HG03457 (cell line): Measurements from ENCODE around the gene MT1F.
"Not testable (repeated sequence)": the region's sequence is repeated elsewhere in the genome, so short reads cannot be mapped to it uniquely, and the experiment has no call there.

Experiments
- ATAC-seq: cut with Tn5 transposase; IDR thresholded peaks from one replicate; pipeline ENCODE4 v1.9.1; 2021; ENCODE audit warnings: moderate number of reproducible peaks; ENCODE audit not compliant: unreplicated experiment

MT1F gene

DNA sequence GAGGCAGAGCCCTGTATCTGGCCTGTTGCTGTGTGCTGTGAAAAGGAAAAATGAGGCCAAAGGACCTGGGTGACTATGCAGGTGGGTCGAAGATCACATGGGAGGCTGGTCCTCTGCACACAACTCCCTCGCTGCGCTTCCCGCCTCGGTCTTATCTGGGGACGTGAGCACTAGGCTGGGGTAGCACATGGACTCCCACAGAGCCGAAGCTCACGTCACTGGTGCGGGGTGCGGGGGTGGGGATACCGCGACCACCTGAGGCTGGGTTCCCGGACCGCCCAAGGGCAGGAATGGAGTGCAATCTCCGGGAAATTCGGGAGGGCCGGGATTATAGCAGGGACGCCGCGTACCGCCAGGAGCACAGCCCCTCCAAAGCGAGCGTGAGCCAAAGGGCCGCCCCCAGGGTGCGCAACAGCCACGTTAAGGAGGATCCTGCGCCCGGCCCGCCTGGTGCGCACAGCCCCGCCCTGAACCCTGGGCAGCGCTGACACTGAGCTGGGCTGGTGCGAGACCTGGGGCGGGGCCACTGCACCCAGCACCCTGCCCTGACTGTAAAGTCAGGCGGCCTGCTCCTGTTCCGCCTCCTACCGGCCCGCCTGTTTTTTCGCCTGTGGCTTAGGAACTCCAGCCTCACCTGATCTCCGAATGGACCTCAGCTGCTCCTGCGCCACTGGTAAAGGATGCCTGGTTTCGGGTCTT, 14.5 kb upstream of the MT1F start:
- ATAC-seq: peak; percentile 66

DNA sequence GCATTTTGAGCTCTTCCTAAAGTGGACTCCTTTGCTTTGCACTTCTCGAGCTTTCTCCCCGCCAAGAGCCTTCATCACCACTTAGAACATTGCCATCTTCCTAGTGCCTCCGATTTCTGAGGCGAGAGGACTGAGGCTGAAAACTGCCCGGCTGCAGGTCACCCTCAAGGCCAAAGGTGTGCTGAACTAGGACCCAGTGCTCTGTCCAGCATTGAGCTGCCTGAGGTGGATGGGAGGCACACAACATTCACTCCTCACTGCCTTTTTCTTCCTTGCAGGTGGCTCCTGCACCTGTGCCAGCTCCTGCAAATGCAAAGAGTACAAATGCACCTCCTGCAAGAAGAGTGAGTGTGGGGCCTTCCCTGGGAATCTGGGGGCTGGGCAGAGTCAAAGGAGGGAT, 13.9 kb upstream of the MT1F start:
- no peak for ATAC-seq

DNA sequence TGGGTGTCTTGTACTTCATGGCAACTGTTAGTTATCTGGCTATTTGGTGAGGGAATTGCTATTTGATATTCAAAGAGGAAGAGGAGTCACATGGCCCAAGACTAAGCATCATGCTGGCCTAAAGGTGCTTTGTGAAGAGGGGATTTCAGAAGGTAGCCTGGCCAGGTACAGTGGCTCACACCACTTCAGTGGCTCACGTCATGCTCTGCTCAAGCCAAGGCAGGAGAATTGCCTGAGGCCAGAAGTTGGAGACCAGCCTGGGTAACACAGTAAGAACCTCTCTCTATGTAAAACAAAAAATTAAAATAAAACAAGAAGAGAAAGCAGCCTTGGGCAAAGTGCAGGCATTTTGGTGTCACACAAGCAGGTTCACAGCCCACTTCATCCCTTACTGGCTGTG, 12.4 kb upstream of the MT1F start:
- no peak for ATAC-seq

DNA sequence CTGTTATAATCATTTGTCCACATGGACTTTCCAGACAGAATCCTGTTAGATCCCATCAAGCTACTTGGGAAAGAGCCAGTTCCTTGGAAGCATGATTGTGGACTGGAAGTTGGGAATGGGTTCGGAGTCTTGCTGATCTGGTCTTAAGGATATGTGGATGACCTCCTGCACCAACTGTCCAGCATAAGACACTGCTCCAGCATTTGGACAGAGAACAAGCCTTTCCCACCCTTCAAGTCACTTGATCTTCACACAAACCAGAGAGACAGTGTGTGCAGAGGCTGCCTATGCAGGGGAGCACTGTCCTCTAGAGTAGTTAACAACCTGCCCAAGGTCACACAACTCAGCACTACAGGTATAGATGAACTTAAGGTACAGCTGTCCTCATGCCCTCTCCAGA, 11.9 kb upstream of the MT1F start:
- ATAC-seq: no peak

DNA sequence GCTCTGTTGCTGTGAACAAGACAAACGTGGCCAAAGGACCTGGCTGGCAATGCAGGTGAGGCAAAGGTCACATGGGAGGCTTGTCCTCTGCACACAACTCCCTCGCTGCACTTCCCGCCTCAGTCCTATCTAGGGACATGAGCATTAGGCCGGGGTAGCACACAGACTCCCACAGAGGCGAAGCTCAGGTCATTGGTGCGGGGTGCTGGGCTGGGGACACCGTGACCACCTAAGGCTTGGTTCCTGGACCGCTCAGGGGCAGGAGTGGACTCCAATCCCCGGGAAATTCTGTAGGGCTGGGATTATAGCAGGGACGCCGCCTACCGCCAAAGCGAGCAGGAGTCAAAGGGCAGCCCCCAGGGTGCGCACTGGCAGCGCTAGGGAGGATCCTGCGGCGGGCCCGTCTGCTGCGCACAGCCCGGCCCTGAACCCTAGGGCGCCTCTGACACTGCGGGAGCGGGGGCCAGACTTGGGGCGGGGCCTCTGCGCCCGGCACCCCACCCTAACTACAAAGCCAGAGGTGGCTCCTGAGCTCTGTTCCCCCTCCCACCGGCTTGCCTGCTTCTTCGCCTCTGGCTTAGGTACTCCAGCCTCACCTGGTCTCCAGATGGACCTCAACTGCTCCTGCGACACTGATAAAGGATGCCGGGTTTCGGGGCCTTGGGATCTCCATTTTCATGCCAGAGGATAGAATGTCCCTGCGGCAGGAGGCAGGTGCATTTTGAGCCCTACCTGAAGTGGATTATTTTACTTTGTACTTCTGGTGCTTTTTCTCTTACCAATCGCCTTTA, 9.9 kb upstream of the MT1F start:
- ATAC-seq: no peak

DNA sequence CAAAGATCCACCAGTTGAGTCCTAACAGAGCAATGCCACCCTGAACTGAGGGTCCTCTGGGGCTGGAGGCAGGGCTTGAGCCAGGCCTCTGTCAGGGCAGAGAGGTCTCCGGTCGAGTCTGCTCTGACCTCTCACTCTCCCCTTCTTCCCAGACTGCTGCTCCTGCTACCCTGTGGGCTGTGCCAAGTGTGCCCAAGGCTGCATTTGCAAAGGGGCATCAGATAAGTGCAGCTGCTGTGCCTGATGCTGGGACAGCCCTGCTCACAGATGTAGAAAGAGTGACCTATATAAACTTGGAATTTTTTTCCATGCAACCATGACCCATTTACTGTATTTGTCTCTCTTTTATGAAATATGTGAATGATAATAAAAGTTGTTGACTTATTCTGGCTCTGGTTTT, 8.5 kb upstream of the MT1F start:
- ATAC-seq: no peak

DNA sequence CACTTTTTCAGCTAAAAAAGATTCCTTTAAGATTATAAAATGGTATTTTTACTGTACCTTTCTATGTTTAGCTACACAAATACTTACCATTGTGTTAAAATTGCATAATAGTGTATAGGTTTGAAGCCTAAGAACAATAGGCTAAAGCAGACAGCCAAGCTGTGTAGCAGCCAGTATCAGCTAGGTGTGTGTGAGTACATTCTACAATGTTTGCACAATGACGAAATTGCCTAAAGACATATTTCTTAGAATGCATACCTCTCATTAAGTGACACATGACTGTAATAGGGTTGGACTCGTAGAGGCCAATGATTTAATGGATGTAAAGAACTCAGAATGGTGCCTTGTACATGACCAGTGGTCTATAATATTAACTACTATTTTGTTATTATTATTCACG, 7.9 kb upstream of the MT1F start:
- no peak for ATAC-seq

DNA sequence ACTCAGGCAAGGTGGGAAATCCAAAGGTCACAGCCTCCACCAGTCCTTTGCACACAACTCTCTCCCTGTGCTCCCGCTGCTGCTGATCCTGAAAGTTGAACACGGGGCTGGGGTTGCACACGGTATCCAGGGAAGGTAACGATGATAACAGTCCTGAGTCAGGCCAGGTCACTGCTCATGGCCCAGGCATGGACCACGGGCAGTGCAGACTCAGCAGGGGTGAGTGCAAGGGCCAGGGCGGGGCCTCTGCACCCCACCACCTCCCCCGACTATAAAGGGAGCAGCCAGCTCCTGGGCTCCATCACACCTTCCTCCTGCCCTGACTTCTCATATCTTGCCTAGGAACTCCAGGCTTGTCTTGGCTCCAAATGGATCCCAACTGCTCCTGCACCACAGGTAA, 6.2 kb upstream of the MT1F start, which contains the start of gene MT1B:
Gene MT1B (plus strand): TSS at position 301 of the 400 bp plus-strand sequence. CDS start 68 bp downstream, at position 369.
- no peak for ATAC-seq

DNA sequence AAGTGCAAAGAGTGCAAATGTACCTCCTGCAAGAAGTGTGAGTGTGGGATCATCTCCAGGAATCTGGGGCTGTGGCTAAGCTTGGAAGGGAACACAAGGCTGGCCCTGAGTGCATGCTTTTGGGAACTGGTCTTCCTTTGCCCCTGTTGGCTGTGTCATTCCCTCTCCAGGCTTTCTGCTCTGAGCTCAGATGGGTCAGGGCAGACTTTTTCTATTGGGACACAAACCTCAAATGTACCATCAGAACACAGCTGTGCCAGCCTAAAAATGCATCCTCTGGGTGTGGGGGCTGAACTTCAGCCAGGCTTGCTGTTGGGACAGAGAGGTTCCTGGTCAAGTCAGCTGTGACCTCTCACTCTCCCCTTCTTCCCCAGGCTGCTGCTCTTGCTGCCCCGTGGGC, 5.2 kb upstream of the MT1F start:
- no peak for ATAC-seq

DNA sequence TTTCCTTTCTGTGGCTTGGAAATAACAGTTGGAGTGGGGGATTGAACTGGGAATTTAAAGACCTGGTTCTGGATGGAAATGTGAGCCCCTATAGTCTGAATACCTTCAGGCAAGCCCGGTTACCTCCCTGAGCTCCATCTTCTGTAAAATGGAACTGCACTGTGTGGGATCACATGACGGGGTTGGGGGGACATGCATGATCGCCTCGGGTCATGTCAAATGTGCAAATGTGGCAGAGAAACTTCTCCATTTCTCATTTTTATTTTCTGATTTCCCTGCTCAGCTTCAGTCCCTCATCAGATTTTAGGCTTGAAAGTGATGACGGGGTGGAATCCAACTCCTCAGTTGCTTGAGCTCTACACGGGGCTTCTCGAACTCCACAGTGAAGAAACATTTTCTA, 4.5 kb upstream of the MT1F start:
- ATAC-seq: no peak

DNA sequence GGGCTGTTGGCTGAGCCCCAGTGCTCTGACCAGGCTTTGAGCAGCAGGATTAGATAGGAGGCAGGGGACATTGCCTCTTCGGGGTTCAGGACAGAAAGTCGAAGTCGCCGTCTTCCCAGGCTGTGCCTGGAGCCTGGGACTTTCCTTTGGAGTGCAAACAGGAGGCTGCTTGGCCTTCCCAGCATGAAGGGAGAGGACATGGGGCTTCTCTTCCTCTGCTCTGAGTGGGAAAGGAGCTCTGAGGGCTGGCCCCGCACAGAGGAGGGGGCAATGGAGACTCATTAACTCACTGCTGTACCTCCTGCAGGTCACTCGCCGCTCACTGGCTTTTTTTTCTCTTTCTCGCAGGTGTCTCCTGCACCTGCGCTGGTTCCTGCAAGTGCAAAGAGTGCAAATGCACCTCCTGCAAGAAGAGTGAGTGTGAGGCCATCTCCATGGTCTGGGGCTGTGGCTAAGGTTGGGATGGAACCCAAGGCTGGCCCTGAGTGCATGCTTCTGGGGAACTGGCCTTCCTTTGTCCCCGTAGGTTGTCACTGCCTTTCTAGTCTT, 642 bp downstream of the MT1F start:
- no peak for ATAC-seq

DNA sequence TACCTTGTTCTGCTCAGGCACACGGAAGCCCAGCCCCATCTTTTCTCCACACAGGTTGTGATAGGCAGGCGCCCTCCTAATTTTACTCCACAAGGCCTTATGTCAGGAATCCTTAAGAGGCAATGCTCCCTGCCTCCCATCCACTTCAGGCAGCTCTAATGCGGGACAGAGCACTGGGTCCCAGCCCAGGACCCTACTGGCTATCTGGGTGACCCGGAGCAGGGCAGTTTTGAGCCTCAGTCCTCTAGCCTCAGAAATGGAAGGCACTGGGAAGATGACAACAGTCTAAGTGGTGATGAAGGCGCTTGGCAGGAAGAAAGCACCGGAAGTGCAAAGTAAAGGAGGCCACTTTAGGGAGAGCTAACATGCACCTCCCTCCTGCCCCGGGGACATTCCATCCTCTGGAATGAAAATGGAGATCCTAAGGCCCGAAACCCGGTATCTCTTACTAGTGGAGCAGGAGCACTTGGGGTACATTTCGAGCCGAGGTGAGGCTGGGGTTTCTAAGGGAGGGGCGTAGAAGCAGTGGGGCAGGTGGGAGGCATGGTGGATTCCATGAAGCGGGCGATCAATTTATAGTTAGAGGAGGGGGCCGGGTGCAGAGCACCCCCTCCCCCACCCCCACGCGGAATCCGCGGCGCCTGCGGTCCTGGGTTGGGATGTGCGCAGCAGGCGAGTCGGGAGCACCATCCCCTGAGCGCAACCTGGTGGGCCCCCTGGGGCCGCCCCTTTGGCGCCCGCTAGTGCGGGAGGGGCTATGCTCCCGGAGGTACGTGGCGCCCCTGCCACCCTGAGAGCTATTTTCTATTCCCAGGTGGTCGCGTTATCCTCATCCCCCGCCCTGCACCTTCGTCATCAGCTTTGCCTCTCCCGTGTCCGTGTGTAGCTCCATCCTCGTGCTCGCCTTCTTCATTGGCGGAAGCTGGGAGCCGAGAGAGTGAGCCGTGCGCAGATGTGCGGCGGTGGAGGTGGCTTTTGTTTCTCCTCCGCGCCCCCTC, 4.9 kb downstream of the MT1F start:
- no peak for ATAC-seq

DNA sequence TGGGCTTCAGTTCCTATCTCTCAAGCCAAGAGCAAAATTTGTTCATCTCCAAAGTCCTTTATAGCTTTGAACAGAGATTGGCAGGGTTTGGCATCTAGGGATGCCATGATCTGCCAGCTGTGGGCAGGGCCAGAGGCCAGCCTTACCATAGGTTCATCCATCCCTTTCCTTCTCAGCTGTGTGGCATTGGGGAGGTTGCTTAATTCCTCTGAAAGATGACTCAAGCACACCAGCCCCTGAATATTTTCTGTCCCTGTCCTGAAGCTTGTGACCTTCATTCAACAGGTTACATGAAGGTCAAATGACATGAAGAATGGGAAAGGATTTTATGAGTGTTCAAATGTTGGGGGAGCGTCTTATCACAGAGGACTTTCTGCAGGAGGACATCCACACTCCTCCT, 6.7 kb downstream of the MT1F start:
- ATAC-seq: no peak

DNA sequence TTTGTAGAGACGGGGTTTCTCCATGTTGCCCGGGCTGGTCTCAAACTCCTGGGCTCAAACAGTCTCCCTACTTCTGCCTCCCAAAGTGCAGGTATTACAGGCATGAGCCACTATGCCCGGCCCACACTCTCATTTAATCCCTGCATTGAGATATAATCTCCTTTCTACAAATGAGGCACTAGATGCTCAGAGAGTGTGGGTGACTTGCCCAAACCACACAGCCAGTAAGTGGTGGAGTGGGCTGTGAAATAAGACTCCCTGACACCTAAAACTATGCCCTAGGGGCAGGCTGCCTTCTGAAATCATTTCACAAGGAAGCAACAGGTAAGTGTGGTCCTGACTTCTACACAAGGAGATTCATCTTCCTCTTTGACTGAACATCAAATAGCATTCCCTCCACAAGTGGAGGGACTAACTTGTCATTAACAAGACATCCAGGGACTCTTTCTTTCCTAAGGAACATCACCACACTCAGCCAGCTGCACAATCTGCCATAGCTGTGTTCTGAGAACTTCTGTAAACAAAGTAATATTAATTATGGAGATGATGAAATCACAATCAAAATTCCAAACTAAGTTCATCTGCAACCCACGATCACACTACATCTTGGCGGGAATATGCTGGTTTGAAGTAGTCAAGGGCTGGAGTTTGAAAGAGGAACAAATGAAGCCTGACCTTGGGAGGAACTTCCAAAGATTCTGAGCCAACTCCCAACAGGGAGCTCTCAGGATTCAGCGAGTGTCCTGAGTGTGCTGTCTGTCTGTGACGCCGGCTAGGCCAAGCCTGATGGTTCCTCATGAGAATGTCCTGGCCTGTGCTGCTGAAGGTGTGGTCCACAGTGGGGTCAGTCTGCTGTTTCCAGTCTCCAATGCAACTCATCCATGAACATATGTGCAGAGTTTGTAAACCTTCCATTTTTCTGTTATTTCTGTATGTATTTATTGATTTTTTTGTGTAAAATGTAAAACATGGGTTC, 7.8 kb downstream of the MT1F start:
- ATAC-seq: not testable (repeated sequence)

DNA sequence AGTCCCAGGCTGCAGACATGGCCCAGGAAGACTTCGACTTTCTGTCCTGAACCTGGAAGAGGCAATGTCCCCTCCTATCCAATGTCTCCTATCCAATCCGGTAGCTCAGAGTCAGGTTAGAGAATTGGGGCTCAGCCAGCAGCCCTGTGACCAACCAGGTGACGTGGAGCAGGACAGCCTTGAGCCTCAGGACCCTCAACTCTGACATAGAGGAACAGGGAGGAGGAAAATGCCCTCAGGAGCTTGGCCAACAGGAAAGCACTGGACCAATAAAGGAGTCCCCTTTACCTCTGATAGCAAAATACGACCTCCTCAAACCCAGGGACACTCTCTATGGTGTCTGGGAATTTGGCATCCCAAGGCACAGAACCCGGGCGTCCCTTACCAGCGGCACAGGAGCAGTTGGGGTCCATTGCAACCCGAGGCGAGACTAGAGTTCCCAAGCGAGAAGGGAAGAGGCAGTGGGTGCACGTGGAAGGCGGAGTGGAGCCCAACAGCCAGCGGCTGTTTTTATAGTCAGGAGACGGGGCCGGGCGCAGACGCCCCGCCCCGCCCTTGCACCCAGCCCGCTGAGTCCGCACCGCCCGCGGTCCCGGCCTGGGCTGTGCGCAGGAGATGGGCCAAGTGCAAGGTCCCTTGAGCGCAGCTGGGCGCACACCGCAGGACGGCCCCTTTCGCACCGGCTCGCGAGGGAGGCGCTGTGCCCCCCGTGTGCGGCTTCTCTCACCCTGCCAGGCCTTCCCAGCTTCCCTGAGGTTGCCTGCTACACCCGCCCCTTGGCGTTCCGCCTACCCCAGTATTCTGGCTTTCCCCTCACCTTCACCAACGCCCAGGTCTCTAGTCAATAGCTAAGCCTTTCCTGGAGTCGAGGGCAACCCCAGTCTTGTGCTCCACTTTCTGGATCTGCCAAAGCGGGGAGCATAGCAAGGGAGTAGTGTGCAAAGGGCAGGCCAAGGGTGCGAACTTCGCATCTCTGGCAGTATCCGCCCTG, 10.1 kb downstream of the MT1F start, which contains the start of gene MT1G:
Gene MT1G (minus strand): TSS at position 485 of the 991 bp plus-strand sequence. CDS start 72 bp downstream, at position 413.
- ATAC-seq: no peak

DNA sequence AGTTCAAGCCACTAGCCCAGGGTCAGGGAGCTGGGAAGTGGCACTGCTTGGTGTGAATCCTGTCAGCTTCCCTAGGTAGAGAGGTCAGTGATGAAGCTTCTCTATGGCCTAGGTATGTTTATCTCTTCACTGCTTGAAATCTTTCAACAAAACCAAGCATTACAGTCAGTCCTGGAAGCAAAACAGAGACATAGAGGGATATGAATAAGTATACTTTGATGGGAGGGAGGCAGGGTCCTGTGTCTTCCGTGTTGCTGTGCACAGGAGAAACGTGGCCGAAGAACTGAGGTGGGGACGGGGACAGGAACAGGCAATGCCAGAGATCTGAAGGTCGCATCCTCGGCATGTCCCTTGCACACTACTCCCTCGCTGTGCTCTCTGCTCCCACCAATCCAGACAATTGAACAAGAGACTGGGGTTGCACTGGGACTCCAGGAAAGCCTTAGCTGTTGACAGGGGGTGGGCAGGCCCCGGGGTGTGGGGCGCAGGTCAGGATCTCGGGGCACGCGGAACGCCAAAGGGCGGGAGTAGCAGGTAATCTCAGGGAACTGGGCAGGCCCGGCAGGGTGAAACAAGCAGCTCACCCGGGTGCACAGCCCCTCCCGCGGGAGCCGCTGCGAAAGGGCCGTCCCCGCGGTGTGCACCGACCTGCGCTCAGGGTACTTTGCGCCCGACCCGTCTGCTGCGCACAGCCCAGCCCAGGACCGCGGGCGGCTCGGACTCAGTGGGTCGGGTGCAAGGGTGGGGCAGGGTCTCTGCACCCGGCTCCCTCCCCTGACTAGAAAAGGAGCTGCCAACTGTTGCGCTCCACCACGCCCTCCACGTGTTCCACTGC, 11.5 kb downstream of the MT1F start, which contains the start of gene MT1H:
Gene MT1H (plus strand): TSS at position 810 of the 835 bp plus-strand sequence. CDS start 71 bp downstream, outside the sequence.
- ATAC-seq: no peak

DNA sequence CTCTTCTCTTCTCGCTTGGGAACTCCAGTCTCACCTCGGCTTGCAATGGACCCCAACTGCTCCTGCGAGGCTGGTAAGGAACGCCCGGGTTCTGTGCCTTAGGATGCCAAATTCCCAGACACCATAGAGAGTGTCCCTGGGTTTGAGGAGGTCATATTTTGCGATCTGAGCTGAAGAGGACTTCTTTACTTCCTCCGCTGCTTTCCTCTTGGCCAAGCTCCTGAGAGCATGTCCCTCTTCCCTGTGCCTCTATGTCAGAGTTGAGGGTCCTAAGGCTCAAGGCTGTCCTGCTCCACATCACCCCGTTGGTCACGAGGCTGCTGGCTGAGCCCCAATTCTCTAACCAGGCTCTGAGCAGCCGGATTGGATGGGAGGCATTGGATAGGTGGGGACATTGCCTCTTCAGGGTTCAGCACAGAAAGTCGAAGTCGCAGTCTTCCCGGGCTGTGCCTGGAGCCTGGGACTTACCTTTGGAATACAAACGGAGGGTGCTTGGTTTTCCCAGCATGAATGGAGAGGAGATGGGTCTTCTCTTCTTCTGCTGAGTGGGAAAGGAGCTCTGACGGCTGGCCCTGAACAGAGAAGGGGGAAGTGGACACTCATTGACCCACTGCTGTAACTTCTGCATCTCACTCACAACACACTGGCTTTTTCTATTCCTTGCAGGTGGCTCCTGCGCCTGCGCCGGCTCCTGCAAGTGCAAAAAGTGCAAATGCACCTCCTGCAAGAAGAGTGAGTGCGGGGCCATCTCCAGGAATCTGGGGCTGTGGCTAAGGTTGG, 12.3 kb downstream of the MT1F start:
- ATAC-seq: no peak
